ENCODE data around the gene GPRC5C.
A peak's percentile ranks its signal among the peaks of the same experiment; 100 is the strongest.
"Not testable (repeated sequence)": the region's sequence is repeated elsewhere in the genome, so short reads cannot be mapped to it uniquely, and the experiment has no call there.

Gene GPRC5C

GRCh38 chr17:74477411-74477810, 45.5 kb downstream of the GPRC5C start:
- DNase-seq = no peak

GRCh38 chr17:74478420-74479100, 46.7 kb downstream of the GPRC5C start:
- peak; percentile 66 for DNase-seq

GRCh38 chr17:74480290-74480689, 48.4 kb downstream of the GPRC5C start:
- DNase-seq = no peak

GRCh38 chr17:74481621-74482020, 49.7 kb downstream of the GPRC5C start:
- DNase-seq = no peak

- DNase-seq = no peak
These were observed 52.2 kb downstream of the GPRC5C start for GRCh38 chr17:74484066-74484465.

- no peak for DNase-seq
These were observed 53.3 kb downstream of the GPRC5C start for GRCh38 chr17:74485022-74485743.

GRCh38 chr17:74485841-74486240, 54.0 kb downstream of the GPRC5C start:
- DNase-seq = no peak

GRCh38 chr17:74488276-74488675, 56.4 kb downstream of the GPRC5C start:
- not testable (repeated sequence) for DNase-seq

GRCh38 chr17:74490716-74491115, 58.8 kb downstream of the GPRC5C start:
- no peak for DNase-seq

GRCh38 chr17:74491626-74492025, 59.7 kb downstream of the GPRC5C start:
- DNase-seq = no peak

GRCh38 chr17:74493331-74493833, 61.5 kb downstream of the GPRC5C start:
- DNase-seq = peak; percentile 74

Measured in stimulated activated CD4-positive, alpha-beta T cell treated with anti-CD3 and anti-CD28 coated beads, Interleukin-15, amount 100 ng/mL, for 24 hours (primary cell).